Measurements from ENCODE around the gene GNAQ. TPM values are rescaled to one million over a fixed set of nuclear protein-coding genes. Genes with fewer than 3 reads are reported as not detected.

GNAQ gene
- total RNA-seq, 1 experiment from 2014 or later = 55.5 TPM

DNA sequence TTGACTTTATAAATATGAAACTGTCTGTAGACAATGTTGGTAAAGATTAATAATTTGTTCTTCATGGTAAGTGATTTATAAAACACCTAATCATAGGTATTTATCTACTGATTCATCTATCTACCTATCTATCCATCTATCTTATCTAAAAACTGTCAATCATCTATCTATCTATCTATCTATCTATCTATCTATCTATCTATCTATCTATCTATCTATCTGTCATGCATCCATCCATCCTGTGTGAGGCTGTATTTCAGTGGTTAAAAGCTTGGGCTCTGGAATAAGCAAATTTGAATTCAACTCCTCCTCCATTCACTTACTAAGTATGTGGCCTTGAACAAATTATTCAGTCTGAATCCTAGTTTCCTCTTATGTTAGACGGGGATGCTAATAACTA is 221.6 kb downstream of the GNAQ start:
- Mint-ChIP-seq H3K27me3 (ENCODE audit: low read depth) (no peaks in the 10 kb centered on the region), H3K4me3 (no peak overlapping the region), H3K27ac (no peak overlapping the region), H3K36me3 (no peaks in the 10 kb centered on the region), H3K4me1 (no peaks in the 10 kb centered on the region), H3K9me3 (no peaks in the 10 kb centered on the region)
- CTCF ChIA-PET = no interaction called here
- no peak for ATAC-seq
- POLR2A ChIA-PET = no interaction called here
- TF ChIP-seq, protein P1, sequence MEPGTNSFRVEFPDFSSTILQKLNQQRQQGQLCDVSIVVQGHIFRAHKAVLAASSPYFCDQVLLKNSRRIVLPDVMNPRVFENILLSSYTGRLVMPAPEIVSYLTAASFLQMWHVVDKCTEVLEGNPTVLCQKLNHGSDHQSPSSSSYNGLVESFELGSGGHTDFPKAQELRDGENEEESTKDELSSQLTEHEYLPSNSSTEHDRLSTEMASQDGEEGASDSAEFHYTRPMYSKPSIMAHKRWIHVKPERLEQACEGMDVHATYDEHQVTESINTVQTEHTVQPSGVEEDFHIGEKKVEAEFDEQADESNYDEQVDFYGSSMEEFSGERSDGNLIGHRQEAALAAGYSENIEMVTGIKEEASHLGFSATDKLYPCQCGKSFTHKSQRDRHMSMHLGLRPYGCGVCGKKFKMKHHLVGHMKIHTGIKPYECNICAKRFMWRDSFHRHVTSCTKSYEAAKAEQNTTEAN (CRISPR knock-in tag; IDR thresholded peaks at IDR 0.05) = no peak
- TF ChIP-seq, protein P2, sequence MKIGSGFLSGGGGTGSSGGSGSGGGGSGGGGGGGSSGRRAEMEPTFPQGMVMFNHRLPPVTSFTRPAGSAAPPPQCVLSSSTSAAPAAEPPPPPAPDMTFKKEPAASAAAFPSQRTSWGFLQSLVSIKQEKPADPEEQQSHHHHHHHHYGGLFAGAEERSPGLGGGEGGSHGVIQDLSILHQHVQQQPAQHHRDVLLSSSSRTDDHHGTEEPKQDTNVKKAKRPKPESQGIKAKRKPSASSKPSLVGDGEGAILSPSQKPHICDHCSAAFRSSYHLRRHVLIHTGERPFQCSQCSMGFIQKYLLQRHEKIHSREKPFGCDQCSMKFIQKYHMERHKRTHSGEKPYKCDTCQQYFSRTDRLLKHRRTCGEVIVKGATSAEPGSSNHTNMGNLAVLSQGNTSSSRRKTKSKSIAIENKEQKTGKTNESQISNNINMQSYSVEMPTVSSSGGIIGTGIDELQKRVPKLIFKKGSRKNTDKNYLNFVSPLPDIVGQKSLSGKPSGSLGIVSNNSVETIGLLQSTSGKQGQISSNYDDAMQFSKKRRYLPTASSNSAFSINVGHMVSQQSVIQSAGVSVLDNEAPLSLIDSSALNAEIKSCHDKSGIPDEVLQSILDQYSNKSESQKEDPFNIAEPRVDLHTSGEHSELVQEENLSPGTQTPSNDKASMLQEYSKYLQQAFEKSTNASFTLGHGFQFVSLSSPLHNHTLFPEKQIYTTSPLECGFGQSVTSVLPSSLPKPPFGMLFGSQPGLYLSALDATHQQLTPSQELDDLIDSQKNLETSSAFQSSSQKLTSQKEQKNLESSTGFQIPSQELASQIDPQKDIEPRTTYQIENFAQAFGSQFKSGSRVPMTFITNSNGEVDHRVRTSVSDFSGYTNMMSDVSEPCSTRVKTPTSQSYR (CRISPR knock-in tag; IDR thresholded peaks at IDR 0.05) = no peak
- TF ChIP-seq GABPB1 (CRISPR knock-in tag; IDR thresholded peaks at IDR 0.05) (no peak), CTCF (IDR thresholded peaks at IDR 0.05) (no peak), SMAD3 (CRISPR knock-in tag; IDR thresholded peaks at IDR 0.05; ENCODE audit: borderline replicate concordance) (no peak), ZNF396 (CRISPR knock-in tag; IDR thresholded peaks at IDR 0.05; ENCODE audit: borderline replicate concordance) (no peak), RORB (CRISPR knock-in tag; IDR thresholded peaks at IDR 0.05) (no peak), ZBTB21 (CRISPR knock-in tag; IDR thresholded peaks at IDR 0.05; ENCODE audit: borderline replicate concordance) (no peak)
- TF ChIP-seq, protein P3, sequence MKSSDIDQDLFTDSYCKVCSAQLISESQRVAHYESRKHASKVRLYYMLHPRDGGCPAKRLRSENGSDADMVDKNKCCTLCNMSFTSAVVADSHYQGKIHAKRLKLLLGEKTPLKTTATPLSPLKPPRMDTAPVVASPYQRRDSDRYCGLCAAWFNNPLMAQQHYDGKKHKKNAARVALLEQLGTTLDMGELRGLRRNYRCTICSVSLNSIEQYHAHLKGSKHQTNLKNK (CRISPR knock-in tag; IDR thresholded peaks at IDR 0.05) = no peak
- TF ChIP-seq, protein P4, sequence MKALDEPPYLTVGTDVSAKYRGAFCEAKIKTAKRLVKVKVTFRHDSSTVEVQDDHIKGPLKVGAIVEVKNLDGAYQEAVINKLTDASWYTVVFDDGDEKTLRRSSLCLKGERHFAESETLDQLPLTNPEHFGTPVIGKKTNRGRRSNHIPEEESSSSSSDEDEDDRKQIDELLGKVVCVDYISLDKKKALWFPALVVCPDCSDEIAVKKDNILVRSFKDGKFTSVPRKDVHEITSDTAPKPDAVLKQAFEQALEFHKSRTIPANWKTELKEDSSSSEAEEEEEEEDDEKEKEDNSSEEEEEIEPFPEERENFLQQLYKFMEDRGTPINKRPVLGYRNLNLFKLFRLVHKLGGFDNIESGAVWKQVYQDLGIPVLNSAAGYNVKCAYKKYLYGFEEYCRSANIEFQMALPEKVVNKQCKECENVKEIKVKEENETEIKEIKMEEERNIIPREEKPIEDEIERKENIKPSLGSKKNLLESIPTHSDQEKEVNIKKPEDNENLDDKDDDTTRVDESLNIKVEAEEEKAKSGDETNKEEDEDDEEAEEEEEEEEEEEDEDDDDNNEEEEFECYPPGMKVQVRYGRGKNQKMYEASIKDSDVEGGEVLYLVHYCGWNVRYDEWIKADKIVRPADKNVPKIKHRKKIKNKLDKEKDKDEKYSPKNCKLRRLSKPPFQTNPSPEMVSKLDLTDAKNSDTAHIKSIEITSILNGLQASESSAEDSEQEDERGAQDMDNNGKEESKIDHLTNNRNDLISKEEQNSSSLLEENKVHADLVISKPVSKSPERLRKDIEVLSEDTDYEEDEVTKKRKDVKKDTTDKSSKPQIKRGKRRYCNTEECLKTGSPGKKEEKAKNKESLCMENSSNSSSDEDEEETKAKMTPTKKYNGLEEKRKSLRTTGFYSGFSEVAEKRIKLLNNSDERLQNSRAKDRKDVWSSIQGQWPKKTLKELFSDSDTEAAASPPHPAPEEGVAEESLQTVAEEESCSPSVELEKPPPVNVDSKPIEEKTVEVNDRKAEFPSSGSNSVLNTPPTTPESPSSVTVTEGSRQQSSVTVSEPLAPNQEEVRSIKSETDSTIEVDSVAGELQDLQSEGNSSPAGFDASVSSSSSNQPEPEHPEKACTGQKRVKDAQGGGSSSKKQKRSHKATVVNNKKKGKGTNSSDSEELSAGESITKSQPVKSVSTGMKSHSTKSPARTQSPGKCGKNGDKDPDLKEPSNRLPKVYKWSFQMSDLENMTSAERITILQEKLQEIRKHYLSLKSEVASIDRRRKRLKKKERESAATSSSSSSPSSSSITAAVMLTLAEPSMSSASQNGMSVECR (CRISPR knock-in tag; IDR thresholded peaks at IDR 0.05; ENCODE audit: borderline replicate concordance) = no peak
- TF ChIP-seq, protein P5, sequence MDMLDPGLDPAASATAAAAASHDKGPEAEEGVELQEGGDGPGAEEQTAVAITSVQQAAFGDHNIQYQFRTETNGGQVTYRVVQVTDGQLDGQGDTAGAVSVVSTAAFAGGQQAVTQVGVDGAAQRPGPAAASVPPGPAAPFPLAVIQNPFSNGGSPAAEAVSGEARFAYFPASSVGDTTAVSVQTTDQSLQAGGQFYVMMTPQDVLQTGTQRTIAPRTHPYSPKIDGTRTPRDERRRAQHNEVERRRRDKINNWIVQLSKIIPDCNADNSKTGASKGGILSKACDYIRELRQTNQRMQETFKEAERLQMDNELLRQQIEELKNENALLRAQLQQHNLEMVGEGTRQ (CRISPR knock-in tag; IDR thresholded peaks at IDR 0.05) = no peak
- TF ChIP-seq, protein P6, sequence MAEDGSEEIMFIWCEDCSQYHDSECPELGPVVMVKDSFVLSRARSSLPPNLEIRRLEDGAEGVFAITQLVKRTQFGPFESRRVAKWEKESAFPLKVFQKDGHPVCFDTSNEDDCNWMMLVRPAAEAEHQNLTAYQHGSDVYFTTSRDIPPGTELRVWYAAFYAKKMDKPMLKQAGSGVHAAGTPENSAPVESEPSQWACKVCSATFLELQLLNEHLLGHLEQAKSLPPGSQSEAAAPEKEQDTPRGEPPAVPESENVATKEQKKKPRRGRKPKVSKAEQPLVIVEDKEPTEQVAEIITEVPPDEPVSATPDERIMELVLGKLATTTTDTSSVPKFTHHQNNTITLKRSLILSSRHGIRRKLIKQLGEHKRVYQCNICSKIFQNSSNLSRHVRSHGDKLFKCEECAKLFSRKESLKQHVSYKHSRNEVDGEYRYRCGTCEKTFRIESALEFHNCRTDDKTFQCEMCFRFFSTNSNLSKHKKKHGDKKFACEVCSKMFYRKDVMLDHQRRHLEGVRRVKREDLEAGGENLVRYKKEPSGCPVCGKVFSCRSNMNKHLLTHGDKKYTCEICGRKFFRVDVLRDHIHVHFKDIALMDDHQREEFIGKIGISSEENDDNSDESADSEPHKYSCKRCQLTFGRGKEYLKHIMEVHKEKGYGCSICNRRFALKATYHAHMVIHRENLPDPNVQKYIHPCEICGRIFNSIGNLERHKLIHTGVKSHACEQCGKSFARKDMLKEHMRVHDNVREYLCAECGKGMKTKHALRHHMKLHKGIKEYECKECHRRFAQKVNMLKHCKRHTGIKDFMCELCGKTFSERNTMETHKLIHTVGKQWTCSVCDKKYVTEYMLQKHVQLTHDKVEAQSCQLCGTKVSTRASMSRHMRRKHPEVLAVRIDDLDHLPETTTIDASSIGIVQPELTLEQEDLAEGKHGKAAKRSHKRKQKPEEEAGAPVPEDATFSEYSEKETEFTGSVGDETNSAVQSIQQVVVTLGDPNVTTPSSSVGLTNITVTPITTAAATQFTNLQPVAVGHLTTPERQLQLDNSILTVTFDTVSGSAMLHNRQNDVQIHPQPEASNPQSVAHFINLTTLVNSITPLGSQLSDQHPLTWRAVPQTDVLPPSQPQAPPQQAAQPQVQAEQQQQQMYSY (CRISPR knock-in tag; IDR thresholded peaks at IDR 0.05) = no peak
- DNase-seq (ENCODE audit: low spot score) = no peak

All from WTC11 (cell line).